Thyroid gland (tissue), 4 donors: ENCODE data around the gene ABI2. TPM values are rescaled to one million over a fixed set of nuclear protein-coding genes. Genes with fewer than 3 reads are reported as not detected.

Experiments used
- DNase-seq, 2 donors: peaks; one replicate each; pipeline ENCODE4 v3.0.0-alpha.2; 2019
- H3K27ac ChIP-seq, 3 donors: fragments of 200-600 bp; sonication (generic); 1 replicate in 2 of 3; 2 replicates in 1 of 3; pipeline ENCODE4 v1.5.1; 2016 to 2019; ENCODE audit warnings: mild to moderate bottlenecking in 1 of 3, moderate library complexity in 1 of 3
- H3K27me3 ChIP-seq: fragments of 200-600 bp; sonication (generic); one replicate; pipeline ENCODE4 v1.5.1; 2019
- H3K36me3 ChIP-seq, 2 donors: fragments of 200-600 bp; sonication (generic); one replicate each; pipeline ENCODE4 v1.5.1; 2016 to 2019
- H3K4me1 ChIP-seq, 2 donors: fragments of 200-600 bp; sonication (generic); one replicate each; pipeline ENCODE4 v1.5.1; 2017 to 2019
- H3K4me3 ChIP-seq, 3 donors: fragments of 200-600 bp; sonication (generic); replicated peaks in 1 of 3; 1 replicate in 2 of 3; 2 replicates in 1 of 3; pipeline ENCODE4 v1.5.1; 2016; ENCODE audit warnings: mild to moderate bottlenecking in 1 of 3
- H3K9me3 ChIP-seq: fragments of 200-600 bp; sonication (generic); one replicate; pipeline ENCODE4 v1.5.1; 2017
- POLR2A ChIP-seq, 2 donors: fragments of 450-650 bp; IDR thresholded peaks; one replicate each; pipeline ENCODE4 v1.6.1; 2017; ENCODE audit warnings: antibody characterized with exemption in 2 of 2, mild to moderate bottlenecking in 2 of 2, moderate library complexity in 1 of 2
- WGBS, 2 donors: methylation state at CpG; one replicate each; pipeline ENCODE4 v1.1.5; 2017; 5-methylcytosine and 5-hydroxymethylcytosine counted together
- intact Hi-C: fragments of 100-400 bp; cut with DNase I; formaldehyde crosslinking; loops from one replicate; pipeline ENCODE4 v1.15.1; 2023
- total RNA-seq, 4 donors: library from RNA; depleted of rRNA; stranded (reverse); fragments of >200 nt; gene quantifications; one replicate each; pipeline ENCODE4 v1.2.3, GENCODE V29; 2016
- TF ChIP-seq, protein P1 (sequence below), 6 experiments: fragments of 200-600 bp in 3 of 6; fragments of 450-650 bp in 3 of 6; sonication (generic) in 3 of 6; IDR thresholded peaks; one replicate each; pipeline ENCODE4 v1.5.1; 2016 to 2019; ENCODE audit warnings: antibody characterized with exemption in 6 of 6, mild to moderate bottlenecking in 2 of 6, inconsistent platforms in 1 of 6, moderate library complexity in 1 of 6

The ABI2 gene
- total RNA-seq, 4 donors from 2014 or later, result 64.6 to 77.6 (median 67.6) TPM

DNA sequence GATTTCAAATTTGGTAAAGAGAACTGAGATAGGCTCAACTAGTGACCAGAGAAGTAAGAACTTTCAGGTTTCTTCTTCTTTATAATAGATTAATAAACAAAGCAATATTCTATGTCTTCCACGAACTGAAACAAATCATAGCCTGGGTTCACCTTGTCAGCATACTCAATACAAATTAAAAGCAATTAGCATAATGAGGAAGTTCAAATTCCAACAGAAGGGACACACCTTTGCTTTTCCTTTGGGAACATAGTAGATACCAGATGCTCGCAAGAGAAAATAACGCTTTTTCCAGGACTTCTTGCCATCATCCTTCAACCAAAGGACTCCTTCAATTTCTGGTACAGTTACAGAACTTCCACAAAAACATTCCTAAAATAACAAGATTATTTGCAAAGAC, 127.0 kb downstream of the ABI2 start:
- peaks cover 0 to 29% of the 10 kb centered on the region in 2 donors for H3K4me1 ChIP-seq
- 81 to 90% methylated on average over 3 of the region's 3 CpGs for WGBS, 2 donors
- intact Hi-C loops, result no loop called here
- DNase-seq, result no peak
- H3K36me3 ChIP-seq, result peaks cover 31 to 58% of the 10 kb centered on the region in 2 donors
- no peaks in the 10 kb centered on the region for H3K27me3 ChIP-seq
- no peak overlapping the region for H3K27ac ChIP-seq
- no peak for TF ChIP-seq POLR2A (IDR thresholded peaks at IDR 0.05)
- TF ChIP-seq, protein P1, sequence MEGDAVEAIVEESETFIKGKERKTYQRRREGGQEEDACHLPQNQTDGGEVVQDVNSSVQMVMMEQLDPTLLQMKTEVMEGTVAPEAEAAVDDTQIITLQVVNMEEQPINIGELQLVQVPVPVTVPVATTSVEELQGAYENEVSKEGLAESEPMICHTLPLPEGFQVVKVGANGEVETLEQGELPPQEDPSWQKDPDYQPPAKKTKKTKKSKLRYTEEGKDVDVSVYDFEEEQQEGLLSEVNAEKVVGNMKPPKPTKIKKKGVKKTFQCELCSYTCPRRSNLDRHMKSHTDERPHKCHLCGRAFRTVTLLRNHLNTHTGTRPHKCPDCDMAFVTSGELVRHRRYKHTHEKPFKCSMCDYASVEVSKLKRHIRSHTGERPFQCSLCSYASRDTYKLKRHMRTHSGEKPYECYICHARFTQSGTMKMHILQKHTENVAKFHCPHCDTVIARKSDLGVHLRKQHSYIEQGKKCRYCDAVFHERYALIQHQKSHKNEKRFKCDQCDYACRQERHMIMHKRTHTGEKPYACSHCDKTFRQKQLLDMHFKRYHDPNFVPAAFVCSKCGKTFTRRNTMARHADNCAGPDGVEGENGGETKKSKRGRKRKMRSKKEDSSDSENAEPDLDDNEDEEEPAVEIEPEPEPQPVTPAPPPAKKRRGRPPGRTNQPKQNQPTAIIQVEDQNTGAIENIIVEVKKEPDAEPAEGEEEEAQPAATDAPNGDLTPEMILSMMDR (IDR thresholded peaks at IDR 0.05), result no peak
- H3K9me3 ChIP-seq, result no peaks in the 10 kb centered on the region
- no peak overlapping the region for H3K4me3 ChIP-seq

DNA sequence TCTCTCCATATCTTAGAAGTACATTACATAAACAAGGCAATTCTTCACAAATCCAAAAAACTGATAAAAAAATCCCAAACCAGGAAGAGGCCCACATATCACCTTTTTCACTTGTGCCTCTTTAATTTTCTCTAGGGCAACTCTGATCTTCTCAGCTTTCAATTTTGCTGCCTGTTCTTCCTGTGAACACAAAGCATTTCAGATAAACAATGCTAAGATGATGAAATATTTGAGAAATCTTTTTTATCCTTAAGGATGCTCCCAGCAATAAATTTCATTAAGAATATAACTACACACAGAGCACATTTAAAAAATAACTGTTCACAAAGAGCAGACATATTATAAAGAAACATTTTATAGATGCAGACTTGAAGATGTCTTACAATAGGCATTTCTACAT, 133.6 kb downstream of the ABI2 start:
- DNase-seq, result no peak
- intact Hi-C loops, result no loop called here
- Histone ChIP-seq H3K36me3 (peaks cover 27 to 43% of the 10 kb centered on the region in 2 donors), H3K27me3 (no peaks in the 10 kb centered on the region), H3K27ac (no peak overlapping the region), H3K9me3 (no peaks in the 10 kb centered on the region), H3K4me3 (no peak overlapping the region), H3K4me1 (no peaks in the 10 kb centered on the region)
- TF ChIP-seq, protein P1 (IDR thresholded peaks at IDR 0.05), result no peak
- TF ChIP-seq POLR2A (IDR thresholded peaks at IDR 0.05), result no peak

DNA sequence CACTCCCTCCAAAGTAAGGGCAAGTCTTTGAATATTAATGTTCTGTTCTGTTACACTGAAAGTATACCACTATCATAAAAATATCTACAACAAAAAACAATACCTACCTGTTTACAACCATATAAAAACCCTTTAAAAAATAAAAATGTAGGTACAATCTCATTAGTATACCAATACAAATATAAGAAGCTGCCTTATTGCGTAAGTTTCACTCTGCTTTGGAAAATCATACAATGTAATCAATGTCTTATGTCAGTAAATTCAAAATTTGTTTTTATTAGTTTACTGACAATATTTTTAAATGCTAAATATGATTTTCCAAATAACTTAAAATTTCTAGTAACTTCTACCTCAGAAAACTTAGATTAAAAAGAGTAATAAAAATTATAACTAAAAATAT, 134.1 kb downstream of the ABI2 start:
- DNase-seq, result no peak
- H3K27ac ChIP-seq, result no peak overlapping the region
- H3K36me3 ChIP-seq, result peaks cover 24 to 38% of the 10 kb centered on the region in 2 donors
- no peaks in the 10 kb centered on the region for H3K27me3 ChIP-seq
- intact Hi-C loops, result no loop called here
- no peaks in the 10 kb centered on the region for H3K9me3 ChIP-seq
- H3K4me1 ChIP-seq, result no peaks in the 10 kb centered on the region
- 95 to 100% methylated on average over 1 of the region's 1 CpG for WGBS, 2 donors
- TF ChIP-seq POLR2A (IDR thresholded peaks at IDR 0.05), result no peak
- TF ChIP-seq, protein P1 (IDR thresholded peaks at IDR 0.05), result no peak
- H3K4me3 ChIP-seq, result no peak overlapping the region

DNA sequence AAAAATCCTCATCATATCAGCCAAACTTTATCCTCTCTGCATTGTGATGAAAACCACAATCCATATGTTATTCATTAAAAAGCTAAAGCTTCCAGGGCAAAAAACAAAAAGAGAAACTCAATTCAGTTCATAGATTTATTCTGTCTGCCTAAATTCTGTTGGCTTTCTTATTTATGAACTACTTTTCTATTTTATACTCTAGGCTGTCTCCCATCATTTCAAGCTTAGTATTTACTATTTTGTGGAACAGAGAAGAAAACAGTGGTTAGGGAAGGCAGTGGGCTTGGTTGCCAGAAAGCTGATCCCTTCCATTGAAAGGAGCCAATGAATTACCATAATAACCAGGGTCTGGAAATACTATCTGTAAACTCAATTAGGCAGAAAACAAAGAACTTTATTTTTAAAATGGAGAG, 135.1 kb downstream of the ABI2 start:
- H3K4me1 ChIP-seq, result no peaks in the 10 kb centered on the region
- intact Hi-C loops, result no loop called here
- peaks cover 15 to 28% of the 10 kb centered on the region in 2 donors for H3K36me3 ChIP-seq
- no peak for DNase-seq
- H3K9me3 ChIP-seq, result no peaks in the 10 kb centered on the region
- H3K27me3 ChIP-seq, result no peaks in the 10 kb centered on the region
- no peak overlapping the region for H3K4me3 ChIP-seq
- no peak overlapping the region for H3K27ac ChIP-seq
- TF ChIP-seq, protein P1 (IDR thresholded peaks at IDR 0.05), result no peak
- TF ChIP-seq POLR2A (IDR thresholded peaks at IDR 0.05), result no peak

DNA sequence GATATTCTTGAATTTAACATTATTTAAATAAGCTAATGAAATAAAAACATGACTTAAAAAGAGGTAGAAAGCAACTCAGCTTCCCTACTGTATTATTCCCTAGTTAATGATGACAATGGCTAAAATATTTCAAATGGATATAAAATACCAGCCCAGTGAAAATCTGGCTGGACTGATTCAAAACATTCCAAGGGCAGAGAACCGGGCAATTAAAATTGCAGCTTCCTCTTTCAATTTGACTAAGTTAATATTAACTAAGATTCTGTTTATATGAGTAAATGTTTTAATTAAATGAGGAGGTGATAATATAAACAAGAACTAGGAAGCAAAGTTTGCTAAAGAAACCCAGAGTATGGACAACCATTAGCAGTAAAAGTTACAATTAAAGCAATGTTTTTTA, 141.4 kb downstream of the ABI2 start:
- H3K4me1 ChIP-seq, result peaks cover 23% of the 10 kb centered on the region in 2 donors
- intact Hi-C loops, result no loop called here
- no peak for TF ChIP-seq POLR2A (IDR thresholded peaks at IDR 0.05)
- TF ChIP-seq, protein P1 (IDR thresholded peaks at IDR 0.05), result no peak
- H3K9me3 ChIP-seq, result no peaks in the 10 kb centered on the region
- H3K4me3 ChIP-seq, result no peak overlapping the region
- peak overlapping the region in 2 of 3 donors; percentile 7 to 10 for H3K27ac ChIP-seq
- no peak for DNase-seq
- H3K36me3 ChIP-seq, result no peaks in the 10 kb centered on the region
- H3K27me3 ChIP-seq, result no peaks in the 10 kb centered on the region
- 35 to 39% methylated on average over 1 of the region's 1 CpG for WGBS, 2 donors
